ENCODE results near the gene RTTN. TPM values are rescaled to one million over a fixed set of nuclear protein-coding genes. Genes with fewer than 3 reads are reported as not detected.

Gene RTTN
- total and polyA plus RNA-seq, 2 of the 13 experiments (the other 11 are each of a cell fraction or from before 2014, with no cell fraction given), result 5.4 to 18.7 TPM

- Histone ChIP-seq H3K9ac (ENCODE audit: insufficient read depth, low read depth, low read length) (no peak overlapping the region), H4K20me1 (ENCODE audit: insufficient read depth, low read length) (no peaks in the 10 kb centered on the region), H3K79me2 (ENCODE audit: insufficient read depth, low read length) (no peaks in the 10 kb centered on the region), H3K27ac (ENCODE audit: extremely low read length, insufficient read depth, low read length) (no peak overlapping the region), H3K4me2 (ENCODE audit: low read depth, low read length) (no peak overlapping the region), H2AFZ (ENCODE audit: low read length) (no peak overlapping the region), H3K4me1 (ENCODE audit: insufficient read depth, low read length) (no peaks in the 10 kb centered on the region), H3K9me3 (ENCODE audit: low read length) (no peaks in the 10 kb centered on the region), H3K4me3 (replicated peaks in 1 of 3; ENCODE audit: insufficient read depth in 1 of 3, low read depth in 2 of 3, low read length in 3 of 3) (no peak overlapping the region), H3K27me3 (ENCODE audit: control insufficient read depth in 1 of 2, insufficient read depth in 2 of 2, low read length in 2 of 2) (no peaks in the 10 kb centered on the region), H3K36me3 (replicated peaks in 1 of 2; ENCODE audit: control insufficient read depth in 1 of 2, insufficient read depth in 2 of 2, low read length in 2 of 2) (peaks cover 0 to 9% of the 10 kb centered on the region in 2 experiments; a peak in 2 of 5 replicates)
- intact Hi-C loops (cut with micrococcal nuclease; ENCODE audit: unreplicated experiment) (no loop called here), in situ Hi-C loops (cut with HindIII; ENCODE audit: extremely low pct_ligation_motif_present, low pct_unique_long_range_greater_than_20kb) (no loop called here)
- TF ChIP-seq ZNF382 (CRISPR knock-in tag; IDR thresholded peaks at IDR 0.05; ENCODE audit: borderline replicate concordance) (no peak), IKZF5 (CRISPR knock-in tag; IDR thresholded peaks at IDR 0.05) (no peak)
- DNase-seq (ENCODE audit: low spot score) (no peak), FAIRE-seq (no peak), ATAC-seq (no peak)
- ChIA-PET POLR2A (no interaction called here), CTCF (ENCODE audit: low intra/inter-chr PET ratio, low total read pairs) (no interaction called here)
- no TSS peak for BruUV-seq (replicated peaks)
These were observed 136.5 kb downstream of the RTTN start for GRCh38 chr18:70068981-70069380.

- ATAC-seq, result no peak
- intact Hi-C loops (cut with micrococcal nuclease; ENCODE audit: unreplicated experiment), result no loop called here
- H3K27ac ChIP-seq (ENCODE audit: extremely low read length, insufficient read depth, low read length), result no peak overlapping the region
- H3K4me3 ChIP-seq (replicated peaks in 1 of 3; ENCODE audit: insufficient read depth in 1 of 3, low read depth in 2 of 3, low read length in 3 of 3), result no peak overlapping the region
- H3K4me2 ChIP-seq (ENCODE audit: low read depth, low read length), result no peak overlapping the region
- FAIRE-seq, result no peak
- no peaks in the 10 kb centered on the region for H3K79me2 ChIP-seq (ENCODE audit: insufficient read depth, low read length)
- in situ Hi-C loops (cut with HindIII; ENCODE audit: extremely low pct_ligation_motif_present, low pct_unique_long_range_greater_than_20kb), result no loop called here
- H3K36me3 ChIP-seq (replicated peaks in 1 of 2; ENCODE audit: control insufficient read depth in 1 of 2, insufficient read depth in 2 of 2, low read length in 2 of 2), result peaks cover 0 to 8% of the 10 kb centered on the region in 2 experiments; a peak in 3 of 5 replicates
- no peaks in the 10 kb centered on the region; a peak in 1 of 5 replicates for H3K27me3 ChIP-seq (ENCODE audit: control insufficient read depth in 1 of 2, insufficient read depth in 2 of 2, low read length in 2 of 2)
- H3K9me3 ChIP-seq (ENCODE audit: low read length), result no peaks in the 10 kb centered on the region
- WGBS (ENCODE audit: low lambda C conversion rate), result 95% methylated on average over 3 of the region's 3 CpGs
- H2AFZ ChIP-seq (ENCODE audit: low read length), result no peak overlapping the region
- POLR2A ChIA-PET, result no interaction called here
- H3K9ac ChIP-seq (ENCODE audit: insufficient read depth, low read depth, low read length), result no peak overlapping the region
- no peak for DNase-seq (ENCODE audit: low spot score)
- BruUV-seq (replicated peaks), result no TSS peak
- no peaks in the 10 kb centered on the region for H3K4me1 ChIP-seq (ENCODE audit: insufficient read depth, low read length)
- no peaks in the 10 kb centered on the region for H4K20me1 ChIP-seq (ENCODE audit: insufficient read depth, low read length)
- CTCF ChIA-PET (ENCODE audit: low intra/inter-chr PET ratio, low total read pairs), result no interaction called here
- TF ChIP-seq SP2 (CRISPR knock-in tag; IDR thresholded peaks at IDR 0.05) (no peak), ATF4 (CRISPR knock-in tag; IDR thresholded peaks at IDR 0.05) (no peak), ZKSCAN8 (CRISPR knock-in tag; IDR thresholded peaks at IDR 0.05; ENCODE audit: borderline replicate concordance) (no peak), ARNT (IDR thresholded peaks at IDR 0.05) (no peak), ZNF484 (CRISPR knock-in tag; IDR thresholded peaks at IDR 0.05; ENCODE audit: borderline replicate concordance, low read depth) (no peak), SUZ12 (IDR thresholded peaks at IDR 0.05; ENCODE audit: low read depth, low read length) (no peak), MEF2D (CRISPR knock-in tag; IDR thresholded peaks at IDR 0.05) (no peak), MEIS2 (CRISPR knock-in tag; IDR thresholded peaks at IDR 0.05) (no peak), DMTF1 (CRISPR knock-in tag; IDR thresholded peaks at IDR 0.05) (no peak), ZBTB33 (CRISPR knock-in tag; IDR thresholded peaks at IDR 0.05) (no peak), NFE2 (CRISPR knock-in tag; IDR thresholded peaks at IDR 0.05) (no peak), NCOR1 (IDR thresholded peaks at IDR 0.05; ENCODE audit: borderline replicate concordance, low read length) (no peak)
These were observed 145.8 kb downstream of the RTTN start for GRCh38 chr18:70059684-70060083.
